Esophagus mucosa (tissue), 1 donor: ENCODE data around the gene CREG1. TPM values are rescaled to one million over a fixed set of nuclear protein-coding genes. Genes with fewer than 3 reads are reported as not detected.
"Not testable (repeated sequence)": the region's sequence is repeated elsewhere in the genome, so short reads cannot be mapped to it uniquely, and the experiment has no call there.

Experiments
- ATAC-seq: fragments of 200-7000 bp; cut with Tn5 transposase; one replicate; pipeline ENCODE4 v1.9.1; 2020
- total RNA-seq: library from RNA; stranded (reverse); gene quantifications from one replicate; pipeline ENCODE4 v1.2.4, GENCODE V29; 2023
- donor health status: DM: yes; HTN: yes; CAD: no.

CREG1 gene
- total RNA-seq, 1 donor from 2014 or later: 61.8 TPM

DNA sequence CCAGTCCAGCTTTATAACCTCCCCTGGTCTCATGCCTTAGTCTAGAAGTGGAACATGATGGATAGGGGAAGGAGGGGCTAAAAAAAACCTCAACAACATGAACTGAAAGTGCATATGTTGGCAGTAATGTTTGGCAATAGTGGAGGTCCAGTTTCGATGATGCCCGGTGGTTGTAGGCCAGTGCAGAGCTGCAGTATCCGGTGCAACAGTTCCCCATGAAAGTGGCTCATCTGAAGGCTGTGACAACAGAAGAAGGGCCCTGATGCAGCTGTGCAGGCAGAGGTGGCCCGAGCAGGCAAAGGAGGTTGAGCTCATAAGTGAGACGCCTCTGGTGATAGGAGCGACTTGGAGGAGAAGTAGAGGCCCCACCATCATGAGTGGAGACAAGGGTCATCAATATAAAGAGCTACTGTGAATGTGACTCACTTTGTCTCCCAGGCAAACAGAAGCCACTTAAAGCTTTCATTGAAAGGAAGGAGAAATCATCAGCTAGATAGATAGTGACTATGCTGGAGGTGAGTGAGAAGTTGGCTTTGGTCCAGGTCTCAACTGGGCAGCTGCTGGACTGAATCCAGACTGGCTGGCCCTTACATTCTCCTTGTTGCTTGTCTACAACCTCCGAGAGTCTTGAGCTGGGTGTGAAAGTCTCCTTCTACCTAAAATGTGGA is 10.2 kb upstream of the CREG1 start:
- no peak for ATAC-seq

DNA sequence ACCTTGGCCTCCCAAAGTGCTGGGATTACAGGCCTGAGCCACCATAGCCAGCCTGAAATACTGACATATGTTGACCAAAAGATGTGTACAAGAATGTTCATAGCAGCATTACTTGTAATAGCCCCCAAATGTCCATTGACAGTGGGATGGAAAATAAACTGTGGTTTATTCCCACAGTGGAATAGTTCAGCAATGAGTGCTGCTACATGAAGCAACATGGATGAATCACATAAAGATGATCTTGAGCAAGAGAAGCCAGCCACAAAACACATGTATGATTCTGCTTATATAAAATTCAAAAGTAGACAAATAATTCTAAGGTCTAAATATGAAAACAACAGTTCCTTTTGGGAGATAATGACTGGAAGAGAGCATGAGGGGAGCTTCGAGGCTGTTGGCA is 9.1 kb upstream of the CREG1 start:
- no peak for ATAC-seq

DNA sequence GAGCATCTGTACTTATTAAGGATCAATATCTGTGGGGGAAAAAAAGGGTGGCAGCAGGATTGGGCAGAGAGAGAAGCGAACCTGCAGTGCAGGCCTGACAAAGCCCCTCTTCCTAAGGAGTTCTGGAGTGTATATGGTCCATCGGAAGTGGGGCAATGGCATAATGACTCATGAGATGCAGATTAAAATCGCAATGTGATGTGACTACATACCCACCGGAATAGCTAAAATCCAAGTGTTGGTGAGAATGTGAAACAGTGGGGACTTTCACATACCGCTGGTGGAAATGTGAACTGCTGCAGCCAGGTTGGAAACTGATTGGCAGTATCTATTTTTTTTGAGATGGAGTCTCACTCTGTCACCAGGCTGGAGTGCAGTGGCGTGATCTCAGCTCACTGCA is 8.2 kb upstream of the CREG1 start:
- no peak for ATAC-seq

DNA sequence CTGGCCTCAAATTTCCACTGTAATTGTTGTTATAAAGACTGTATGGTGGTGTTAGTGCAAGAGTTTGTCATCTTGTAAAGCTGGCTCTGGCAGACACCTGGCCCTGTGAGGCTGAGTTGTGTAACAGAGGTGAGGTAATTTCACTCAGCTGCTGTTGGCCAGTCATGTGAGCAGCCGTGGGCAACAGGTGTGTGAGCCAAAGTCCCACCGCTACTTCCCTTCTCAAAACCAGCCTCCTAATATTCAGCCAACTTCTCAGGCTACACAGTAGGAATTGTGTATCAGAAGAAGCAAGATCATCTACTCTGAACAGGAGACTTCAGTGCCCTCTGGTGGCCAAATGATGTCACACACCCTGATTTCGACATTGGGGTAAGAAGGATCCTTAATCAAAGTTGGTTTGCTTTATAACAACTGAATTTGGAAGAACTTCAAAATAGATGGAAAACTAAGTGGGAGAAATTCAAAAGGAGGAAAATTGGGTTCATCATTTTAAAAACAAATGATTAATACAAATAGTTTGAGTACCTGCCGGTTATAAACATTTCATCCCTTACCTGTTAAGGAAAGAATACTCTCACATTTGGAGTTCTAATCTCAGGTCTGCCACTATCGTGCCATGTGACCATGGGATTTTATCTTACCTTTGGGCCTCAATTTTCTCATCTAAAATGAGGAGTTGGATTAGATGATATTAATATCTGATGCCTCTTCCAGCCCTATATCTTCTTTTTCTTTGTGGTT is 2.6 kb upstream of the CREG1 start:
- peak; percentile 49 for ATAC-seq

DNA sequence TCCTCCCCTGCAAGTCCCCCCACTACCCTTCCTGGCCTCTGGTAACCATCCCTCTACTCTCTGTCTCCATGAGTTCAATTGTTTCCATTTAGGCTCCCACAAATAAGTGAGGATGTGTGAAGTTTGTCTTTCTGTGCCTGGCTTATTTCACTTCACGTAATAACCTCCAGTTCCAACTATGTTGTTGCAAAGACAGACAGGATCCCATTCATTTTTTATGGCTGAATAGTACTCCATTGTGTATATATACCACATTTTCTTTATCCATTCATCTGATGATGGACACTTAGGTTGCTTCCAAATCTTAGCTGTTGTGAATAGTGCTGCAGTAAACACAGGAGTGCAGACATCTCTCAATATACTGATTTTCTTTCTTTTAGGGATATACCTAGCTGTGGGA is 1.5 kb upstream of the CREG1 start:
- not testable (repeated sequence) for ATAC-seq

DNA sequence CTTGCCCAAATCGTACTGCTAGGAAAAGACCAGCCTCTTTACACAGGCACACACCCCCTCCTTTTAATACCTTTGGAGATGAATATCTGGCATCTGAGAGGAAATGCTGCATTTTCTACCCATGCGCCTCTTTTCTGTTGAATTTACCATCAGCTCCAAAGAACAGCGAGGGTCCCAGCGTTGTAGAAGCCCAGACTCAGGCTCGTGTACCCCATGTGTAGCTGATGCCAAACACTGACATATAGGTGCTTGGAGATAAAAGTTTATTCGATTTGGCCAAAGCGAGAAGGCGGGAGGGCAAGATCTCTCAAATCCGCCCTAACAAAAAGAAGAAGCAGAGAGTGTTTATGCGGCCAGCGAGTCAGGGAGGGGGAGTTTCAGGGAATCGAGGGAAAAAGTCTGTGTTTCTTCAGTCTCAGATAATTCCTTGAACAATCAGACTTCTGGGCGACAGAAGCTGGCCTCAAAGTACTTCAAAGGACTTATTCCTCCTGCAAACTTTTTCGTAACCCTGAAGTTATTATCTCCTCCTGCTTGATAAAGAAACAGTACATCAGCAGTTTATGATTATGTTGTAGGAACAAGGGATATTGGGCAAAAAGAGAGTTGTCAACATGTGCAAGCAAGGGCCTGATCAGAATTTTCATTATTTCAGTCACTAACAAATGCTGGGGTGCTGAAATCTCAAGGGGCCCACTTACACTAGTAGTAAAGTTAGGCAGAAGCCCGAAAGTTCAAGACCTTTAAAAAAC is 642 bp upstream of the CREG1 start:
- no peak for ATAC-seq

DNA sequence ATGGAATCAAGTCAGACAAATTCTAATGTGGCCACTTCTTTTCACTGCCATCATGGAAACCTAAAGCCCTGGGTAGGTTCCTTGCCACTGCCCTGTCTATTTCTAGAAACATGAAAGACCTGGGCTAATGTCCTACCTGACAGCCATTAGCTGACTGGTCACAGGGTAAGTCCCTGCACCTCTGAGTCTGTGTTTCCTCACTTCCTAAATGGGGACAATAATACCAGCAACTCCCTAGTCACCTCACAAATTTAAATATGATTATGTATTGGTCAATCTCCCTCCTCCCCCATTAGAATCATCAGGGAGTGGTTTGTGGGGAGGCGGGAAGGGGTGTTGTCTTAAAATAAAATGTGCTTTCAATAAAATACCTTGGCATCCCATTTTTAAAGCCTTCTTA is 2.2 kb downstream of the CREG1 start:
- ATAC-seq: peak; percentile 48

DNA sequence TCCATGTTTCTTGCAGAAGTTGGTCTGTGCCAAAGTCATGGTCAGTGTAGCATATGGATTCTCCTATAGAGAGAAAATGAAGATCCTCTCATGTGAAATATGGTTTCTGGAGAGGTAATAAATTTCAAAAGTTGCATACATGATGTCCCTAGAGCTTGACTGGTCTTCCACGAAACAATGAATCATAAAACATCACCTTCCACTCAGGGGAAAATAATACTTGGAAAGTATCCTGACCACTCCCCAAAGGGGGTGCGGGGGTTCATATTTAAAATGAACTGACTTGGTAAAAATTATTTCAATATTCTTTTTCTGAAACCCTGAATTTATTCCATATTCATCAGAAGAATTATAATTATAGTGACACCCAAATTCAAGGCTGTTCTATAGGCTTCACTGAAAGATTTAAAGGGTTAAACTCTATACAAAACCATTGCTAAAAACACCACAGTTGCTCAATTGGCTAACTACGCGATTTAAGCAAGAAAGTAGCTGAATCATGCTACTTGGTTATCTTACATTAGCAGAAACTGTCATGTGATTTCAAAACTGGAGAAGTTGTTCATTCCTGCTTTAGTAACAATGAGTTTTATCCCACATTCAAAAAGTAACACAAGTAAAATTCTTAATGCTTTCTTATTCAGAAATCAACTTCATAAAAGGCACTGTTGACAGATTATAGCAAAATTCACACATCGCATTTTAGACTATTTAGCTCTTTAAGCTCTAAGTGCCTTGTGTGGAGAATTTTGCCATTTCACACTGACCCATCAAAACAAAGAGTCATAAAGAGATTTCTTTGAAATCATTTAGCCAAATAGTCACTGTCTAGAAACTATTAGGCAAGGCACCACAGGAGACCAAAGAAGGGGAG is 5.3 kb downstream of the CREG1 start:
- no peak for ATAC-seq

DNA sequence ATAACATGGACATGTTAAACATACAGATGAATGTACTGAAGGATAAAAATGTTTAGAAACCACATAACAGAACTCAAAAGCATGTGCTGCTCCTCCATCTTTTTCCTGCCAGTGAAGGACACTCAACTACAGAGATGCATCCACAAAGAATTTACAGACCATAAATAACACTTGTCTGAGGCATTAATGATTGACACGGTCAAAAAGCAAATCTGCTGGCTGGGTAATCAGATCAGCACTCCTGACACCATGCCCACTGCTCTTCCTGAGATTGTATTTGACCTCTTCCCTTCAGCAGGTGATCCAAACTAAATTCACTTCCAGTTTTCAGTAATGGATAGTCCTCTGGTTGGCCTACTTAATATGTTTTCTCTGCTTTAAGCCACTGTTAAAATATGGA is 6.6 kb downstream of the CREG1 start:
- no peak for ATAC-seq

DNA sequence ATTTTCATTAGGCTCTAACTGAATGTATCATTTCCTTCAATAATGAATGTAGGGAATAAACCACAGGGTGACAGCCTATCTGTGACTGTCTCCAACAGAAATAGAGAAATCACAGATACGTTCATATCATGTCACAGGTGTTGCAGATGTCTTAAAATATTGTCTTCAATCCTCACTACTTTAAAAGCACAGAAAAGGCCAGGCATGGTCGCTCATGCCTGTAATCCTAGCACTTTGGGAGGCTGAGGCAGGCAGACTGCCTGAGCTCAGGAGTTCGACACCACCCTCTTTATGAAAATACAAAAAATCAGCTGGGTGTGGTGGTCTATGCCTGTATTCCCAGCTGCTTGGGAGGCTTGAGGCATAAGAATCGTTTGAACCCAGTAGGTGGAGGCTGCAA is 8.2 kb downstream of the CREG1 start:
- no peak for ATAC-seq

DNA sequence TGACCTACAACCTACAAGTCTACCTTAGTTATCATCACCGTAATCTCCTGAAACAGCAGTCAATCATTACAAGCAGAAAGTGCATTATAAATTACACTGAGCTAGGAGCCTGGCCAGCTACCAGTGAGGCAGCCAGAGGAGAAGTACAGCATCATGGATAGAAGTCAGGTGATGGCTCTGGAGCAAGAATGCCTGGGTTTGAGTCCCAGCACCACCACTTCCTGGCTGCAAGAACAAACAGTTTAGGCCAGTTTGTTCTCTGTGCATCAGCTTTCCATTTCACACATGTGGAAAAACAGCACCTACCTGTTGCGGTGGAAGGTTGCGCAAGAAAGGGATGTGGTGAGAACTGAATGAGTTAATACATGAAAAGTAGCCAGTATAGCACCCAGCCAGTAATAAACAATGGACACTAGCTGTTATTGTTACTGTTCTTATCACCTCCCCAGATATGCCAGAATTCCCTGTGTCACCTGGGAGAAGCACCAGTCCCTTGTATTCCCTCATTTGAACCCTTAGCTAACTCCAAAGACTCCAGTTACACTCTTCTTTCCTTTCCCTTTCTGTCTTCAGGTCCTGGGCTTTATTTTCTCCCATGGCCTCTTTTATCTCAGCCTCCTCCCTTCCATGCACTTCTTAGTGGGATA is 9.0 kb downstream of the CREG1 start:
- peak; percentile 93 for ATAC-seq

DNA sequence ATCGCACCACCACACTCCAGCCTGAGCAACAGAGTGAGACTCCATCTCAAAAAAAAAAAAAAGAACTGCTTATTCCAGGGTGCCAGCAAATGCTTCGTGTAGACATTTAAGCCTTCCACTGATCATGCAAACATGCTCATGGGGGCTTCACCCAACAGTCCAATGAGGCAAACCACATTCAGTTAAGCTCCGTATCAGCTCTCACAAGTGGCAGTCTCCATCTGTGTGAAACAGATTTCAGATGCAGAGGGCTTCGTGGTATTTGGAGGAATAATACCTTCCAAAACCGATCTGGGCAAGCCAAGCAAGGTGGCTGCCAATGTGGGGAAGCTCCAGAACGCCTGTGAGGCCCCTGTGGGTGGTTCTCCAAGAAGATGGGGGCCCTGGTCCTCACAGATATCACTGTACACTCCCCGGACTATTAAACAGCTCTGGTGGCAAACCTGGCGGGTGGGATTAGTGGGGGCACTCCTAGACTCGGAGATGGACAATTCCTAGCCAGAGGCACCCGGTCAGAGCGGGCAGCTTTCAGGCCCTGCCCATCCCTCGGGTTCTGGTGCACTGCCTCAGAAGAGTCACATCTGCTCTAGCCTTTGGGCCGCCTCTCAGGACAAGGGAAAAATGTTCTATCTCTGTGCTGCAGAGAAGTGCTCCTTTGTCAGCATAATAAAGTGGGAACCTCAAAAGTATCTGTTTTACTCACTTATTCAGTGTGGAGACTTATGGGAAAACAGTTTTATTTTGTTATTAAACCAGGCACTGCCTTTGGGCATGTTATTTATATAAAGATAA is 10.2 kb downstream of the CREG1 start:
- no peak for ATAC-seq

DNA sequence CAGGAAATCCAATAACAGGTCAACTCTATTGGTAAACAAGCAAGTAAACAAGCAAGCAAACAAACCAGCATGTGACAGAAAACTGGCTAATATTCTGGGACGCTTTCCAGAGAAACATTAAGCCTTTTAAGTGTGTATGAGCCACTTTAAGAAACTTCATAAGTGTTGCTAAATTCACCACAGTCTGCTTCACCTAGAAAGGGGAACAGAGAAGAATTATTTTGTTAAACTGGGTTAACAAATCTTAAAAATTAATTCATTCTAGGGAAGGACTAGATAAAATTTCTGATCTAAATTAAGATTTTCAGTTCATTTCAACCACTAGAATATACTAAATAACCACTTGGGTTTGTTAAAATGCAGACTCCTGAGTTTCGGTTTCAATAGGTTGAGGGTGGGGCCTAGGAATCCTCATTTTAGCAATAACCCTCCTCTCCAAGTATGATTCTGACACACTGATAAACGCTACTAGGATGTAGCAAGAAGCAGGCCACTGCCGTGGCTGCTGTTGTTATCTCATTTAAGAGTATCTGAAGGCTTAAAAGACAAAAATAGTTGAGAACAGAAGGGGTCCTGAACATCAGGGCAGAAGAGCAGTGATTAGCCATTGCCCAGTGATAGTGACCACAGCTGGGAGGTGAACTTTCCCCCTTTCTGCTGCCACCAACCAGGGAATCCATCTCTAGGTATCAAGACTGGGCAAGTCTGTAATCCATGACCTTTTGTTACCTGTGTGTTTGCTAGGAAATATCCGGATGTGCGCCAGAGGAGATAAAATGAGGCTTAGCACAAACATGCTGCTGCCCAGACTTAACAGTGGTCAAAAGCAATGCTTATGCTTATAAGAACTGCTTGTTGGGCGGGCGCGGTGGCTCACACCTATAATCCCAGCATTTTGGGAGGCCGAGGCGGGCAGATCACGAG is 11.2 kb downstream of the CREG1 start:
- ATAC-seq: no peak

DNA sequence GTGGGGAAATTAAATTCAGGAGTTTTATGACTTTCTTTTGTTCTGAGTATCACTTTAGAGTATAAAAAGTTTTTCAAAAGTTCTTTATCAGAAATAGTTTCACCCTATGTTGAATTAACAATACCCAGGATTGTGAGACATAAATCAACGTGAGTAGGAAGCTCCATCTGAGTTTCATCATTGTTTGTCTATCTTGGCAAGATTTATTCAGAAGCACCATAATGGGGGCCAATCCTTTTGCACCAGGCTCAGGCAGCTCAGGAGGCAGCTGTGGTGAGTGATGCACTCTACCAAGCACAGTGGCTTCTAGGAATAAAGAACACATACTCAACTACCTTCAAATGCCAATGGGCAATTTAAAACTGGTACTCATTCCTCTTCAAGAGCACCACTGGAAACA is 12.0 kb downstream of the CREG1 start:
- no peak for ATAC-seq

DNA sequence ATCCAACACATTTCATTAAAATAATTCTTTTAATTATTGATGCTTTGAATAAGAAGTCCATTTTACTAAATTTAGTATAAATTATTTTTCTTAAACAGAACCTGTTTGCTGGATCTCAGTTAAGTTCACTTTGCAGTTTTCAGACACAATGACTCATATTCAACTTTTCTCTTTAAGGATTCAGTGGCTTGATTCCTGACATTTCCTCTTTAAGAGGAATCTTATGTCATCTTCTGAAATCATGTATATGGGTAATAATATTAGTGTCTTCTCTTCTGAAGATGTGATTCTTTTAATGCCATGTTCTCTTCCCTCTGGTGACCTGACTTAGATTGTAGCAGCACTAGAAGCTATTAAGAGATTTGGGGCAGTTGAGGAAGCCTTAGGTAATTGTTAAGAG is 12.6 kb downstream of the CREG1 start:
- ATAC-seq: no peak

DNA sequence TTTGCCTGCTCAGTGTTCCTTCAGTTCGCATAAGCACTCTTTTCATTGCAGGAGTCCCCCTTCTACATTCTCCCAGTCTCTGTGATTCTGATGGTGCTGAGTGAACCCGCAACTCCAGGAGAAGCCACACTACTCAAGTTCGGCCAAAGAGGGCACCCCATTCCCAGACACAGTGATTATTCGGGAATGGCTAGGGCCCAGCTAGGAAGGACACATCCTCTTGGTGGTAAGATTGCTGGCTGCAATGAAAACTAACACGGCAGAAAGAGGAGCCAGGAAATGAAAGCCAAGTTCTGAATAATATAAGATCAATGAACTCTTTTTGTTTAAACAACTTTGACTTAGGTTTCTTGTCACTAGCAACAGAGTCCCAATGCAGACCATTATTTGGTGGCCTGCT is 14.9 kb downstream of the CREG1 start:
- no peak for ATAC-seq

DNA sequence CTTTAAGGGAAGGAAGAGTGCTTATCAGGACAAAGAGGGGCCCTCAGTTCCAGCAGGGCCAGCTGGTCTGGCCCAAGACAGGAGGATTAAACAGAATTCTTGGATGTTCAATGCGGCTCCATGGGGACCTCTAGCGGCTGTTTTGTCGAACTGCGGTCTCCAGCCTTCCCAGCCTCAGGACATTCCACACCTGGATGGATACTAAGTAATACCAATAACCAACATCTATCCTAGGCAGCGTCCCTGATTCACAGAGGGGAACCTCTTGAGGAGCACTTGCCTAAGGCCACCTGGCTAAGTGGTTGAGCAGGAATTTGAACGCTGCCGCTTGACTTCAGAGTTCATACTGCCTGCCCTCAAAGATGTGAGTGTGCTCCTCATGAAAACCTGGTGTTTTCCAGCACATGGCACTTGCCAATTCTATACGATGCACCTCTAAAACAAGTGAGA is 19.7 kb downstream of the CREG1 start:
- ATAC-seq: peak; percentile 85

DNA sequence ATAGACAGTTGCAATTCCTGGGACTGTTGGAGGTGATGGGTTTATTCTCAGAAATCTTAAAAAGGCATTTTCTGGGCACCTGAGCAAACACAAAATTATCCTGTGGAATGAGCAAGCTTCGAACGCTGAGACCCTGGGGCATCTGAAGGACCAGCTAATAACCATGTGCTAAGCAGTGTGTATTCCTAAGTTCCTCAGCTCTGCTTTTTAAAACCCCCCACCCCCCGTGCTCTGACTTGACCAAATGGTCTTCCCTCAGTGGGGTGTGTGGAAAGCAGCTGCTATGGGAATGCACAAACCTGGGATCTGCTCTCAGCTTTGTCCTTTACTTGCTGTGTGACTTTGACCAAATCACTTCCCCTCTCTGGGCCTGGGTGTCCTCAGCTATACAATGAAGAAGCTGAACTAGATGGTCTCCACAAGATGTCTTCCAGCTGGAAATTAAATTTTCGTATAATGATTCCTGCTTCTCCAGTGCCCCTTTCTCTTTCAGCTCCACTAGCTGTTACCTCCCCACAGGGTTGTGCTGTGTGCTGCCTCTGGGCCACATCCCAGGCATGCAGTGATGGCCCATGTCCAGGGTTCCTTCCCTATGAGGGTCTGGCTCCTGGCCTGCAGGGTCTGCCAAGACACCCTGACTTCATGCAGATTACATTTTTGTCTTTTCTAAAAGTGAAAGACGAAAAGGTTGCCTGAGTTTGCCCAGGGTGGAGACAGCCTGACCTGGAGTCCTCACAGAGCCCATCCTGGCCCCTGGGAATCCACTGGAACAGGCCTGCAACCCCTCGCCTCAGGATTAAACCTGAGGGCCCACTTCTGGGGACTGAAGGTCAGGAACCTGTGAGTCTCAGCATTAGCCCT is 20.4 kb downstream of the CREG1 start:
- peak; percentile 11 for ATAC-seq

DNA sequence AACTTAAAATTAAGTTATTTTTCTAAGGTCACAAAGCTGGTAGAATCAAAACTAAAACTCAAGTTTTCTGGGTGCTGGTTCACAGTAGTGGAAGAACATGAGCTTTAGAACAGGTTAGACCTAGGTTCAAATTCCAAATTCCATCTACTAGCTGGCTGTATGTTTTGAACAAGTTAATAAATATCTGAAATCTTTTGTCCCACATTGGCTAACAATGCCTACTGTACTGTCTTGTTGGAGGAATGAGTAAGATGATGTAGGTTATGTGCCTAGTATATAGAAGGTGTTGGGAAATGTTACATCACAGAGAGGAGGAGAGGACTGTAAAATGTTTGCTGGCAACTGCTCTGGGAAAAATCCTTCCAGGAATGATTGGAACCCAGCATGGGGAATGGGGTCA is 21.2 kb downstream of the CREG1 start:
- no peak for ATAC-seq
